ENCODE results near the gene LATS1.
"Not testable (repeated sequence)": the region's sequence is repeated elsewhere in the genome, so short reads cannot be mapped to it uniquely, and the experiment has no call there.

LATS1 gene

GRCh38 chr6:149752600-149753373 is 34.9 kb upstream of the LATS1 start:
- H3K4me2 ChIP-seq, result no peak overlapping the region
- no peaks in the 10 kb centered on the region for H3K27me3 ChIP-seq (ENCODE audit: insufficient read depth, low read depth)
- no peaks in the 10 kb centered on the region for H3K36me3 ChIP-seq (ENCODE audit: insufficient read depth)
- peaks cover 12% of the 10 kb centered on the region for H4K20me1 ChIP-seq (ENCODE audit: insufficient read depth)
- H3K79me2 ChIP-seq (ENCODE audit: insufficient read depth, low read depth), result peaks cover 56% of the 10 kb centered on the region
- H3K4me3 ChIP-seq (IDR thresholded peaks at IDR 0.05; ENCODE audit: insufficient read depth, low read depth, low read length), result no peak overlapping the region
- H3K9ac ChIP-seq, result no peak overlapping the region
- H3K4me1 ChIP-seq (ENCODE audit: low read depth, poor library complexity, severe bottlenecking), result peaks cover 28% of the 10 kb centered on the region
- H3K27ac ChIP-seq, result no peak overlapping the region
- no peak for TF ChIP-seq CTCF (conservative IDR thresholded peaks at IDR 0.05; ENCODE audit: low read depth, low read length)
- H2AFZ ChIP-seq (ENCODE audit: low read depth), result no peak overlapping the region

- not testable (repeated sequence) for H3K27ac ChIP-seq; H3K4me2 ChIP-seq; H3K27me3 ChIP-seq (ENCODE audit: insufficient read depth, low read depth); H3K36me3 ChIP-seq (ENCODE audit: insufficient read depth); H3K4me3 ChIP-seq (IDR thresholded peaks at IDR 0.05; ENCODE audit: insufficient read depth, low read depth, low read length); H2AFZ ChIP-seq (ENCODE audit: low read depth); H3K9ac ChIP-seq
- Histone ChIP-seq H3K4me1 (ENCODE audit: low read depth, poor library complexity, severe bottlenecking) (peaks cover 31% of the 10 kb centered on the region), H3K79me2 (ENCODE audit: insufficient read depth, low read depth) (peaks cover 56% of the 10 kb centered on the region), H4K20me1 (ENCODE audit: insufficient read depth) (peaks cover 12% of the 10 kb centered on the region)
Measured at GRCh38 chr6:149751920-149752319, 34.0 kb upstream of the LATS1 start.

- Histone ChIP-seq H3K27ac (no peak overlapping the region), H3K27me3 (ENCODE audit: insufficient read depth, low read depth) (no peaks in the 10 kb centered on the region), H3K4me1 (ENCODE audit: low read depth, poor library complexity, severe bottlenecking) (peaks cover 36% of the 10 kb centered on the region), H2AFZ (ENCODE audit: low read depth) (no peak overlapping the region), H3K79me2 (ENCODE audit: insufficient read depth, low read depth) (peaks cover 56% of the 10 kb centered on the region), H3K4me3 (IDR thresholded peaks at IDR 0.05; ENCODE audit: insufficient read depth, low read depth, low read length) (no peak overlapping the region), H3K36me3 (ENCODE audit: insufficient read depth) (no peaks in the 10 kb centered on the region), H3K9ac (no peak overlapping the region), H3K4me2 (peak overlapping the region; percentile 82; the same call in 1 of the 2 replicates), H4K20me1 (ENCODE audit: insufficient read depth) (peaks cover 12% of the 10 kb centered on the region)
- no peak for TF ChIP-seq CTCF (conservative IDR thresholded peaks at IDR 0.05; ENCODE audit: low read depth, low read length)
Measured at GRCh38 chr6:149751239-149751638, 33.3 kb upstream of the LATS1 start.

- no peak for TF ChIP-seq CTCF (conservative IDR thresholded peaks at IDR 0.05; ENCODE audit: low read depth, low read length)
- Histone ChIP-seq H2AFZ (ENCODE audit: low read depth) (peak overlapping the region; percentile 91), H3K9ac (peak overlapping the region; percentile 63), H4K20me1 (ENCODE audit: insufficient read depth) (peaks cover 5% of the 10 kb centered on the region; the same call in 1 of the 2 replicates), H3K4me1 (ENCODE audit: low read depth, poor library complexity, severe bottlenecking) (peaks cover 30% of the 10 kb centered on the region), H3K4me3 (IDR thresholded peaks at IDR 0.05; ENCODE audit: insufficient read depth, low read depth, low read length) (no peak overlapping the region), H3K27me3 (ENCODE audit: insufficient read depth, low read depth) (no peaks in the 10 kb centered on the region), H3K4me2 (peak overlapping the region; percentile 82), H3K79me2 (ENCODE audit: insufficient read depth, low read depth) (peaks cover 65% of the 10 kb centered on the region), H3K27ac (peak overlapping the region; percentile 50), H3K36me3 (ENCODE audit: insufficient read depth) (no peaks in the 10 kb centered on the region)
Measured at GRCh38 chr6:149750136-149750609, 32.3 kb upstream of the LATS1 start.

- Histone ChIP-seq H3K27me3 (ENCODE audit: insufficient read depth, low read depth) (no peaks in the 10 kb centered on the region), H3K27ac (peak within 1 kb of the TSS; percentile 50), H2AFZ (ENCODE audit: low read depth) (peak within 1 kb of the TSS; percentile 91)
Measured at GRCh38 chr6:149749594-149750135, 31.8 kb upstream of the LATS1 start, which contains the start of gene PCMT1. Gene PCMT1 (plus strand): TSS chr6:149749741. CDS start chr6:149749902, 161 bp downstream.

More at GRCh38 chr6:149749594-149750135, 31.8 kb upstream of the LATS1 start, which contains the start of gene PCMT1:
- TF ChIP-seq CTCF (conservative IDR thresholded peaks at IDR 0.05; ENCODE audit: low read depth, low read length), result no peak
- H3K4me1 ChIP-seq (ENCODE audit: low read depth, poor library complexity, severe bottlenecking), result peaks cover 29% of the 10 kb centered on the region
- peak within 1 kb of the TSS; percentile 82 for H3K4me2 ChIP-seq
- peaks cover 64% of the 10 kb centered on the region for H3K79me2 ChIP-seq (ENCODE audit: insufficient read depth, low read depth)
- peak within 1 kb of the TSS; percentile 63 for H3K9ac ChIP-seq
- no peak within 1 kb of the TSS for H3K4me3 ChIP-seq (IDR thresholded peaks at IDR 0.05; ENCODE audit: insufficient read depth, low read depth, low read length)
- peaks cover 5% of the 10 kb centered on the region; the same call in 1 of the 2 replicates for H4K20me1 ChIP-seq (ENCODE audit: insufficient read depth)
- H3K36me3 ChIP-seq (ENCODE audit: insufficient read depth), result no peaks in the 10 kb centered on the region
